Heart right ventricle (tissue), 12 donors: ENCODE data around the gene SULT1C2. TPM values are rescaled to one million over a fixed set of nuclear protein-coding genes. Genes with fewer than 3 reads are reported as not detected.

Experiments used
- polyA plus RNA-seq, 2 donors: library from polyadenylated mRNA; stranded (reverse); fragments of 200-250 nt; gene quantifications; one replicate each; pipeline ENCODE4 v1.2.3, GENCODE V29; 2013
- total RNA-seq, 10 donors: library from RNA; stranded (reverse); fragmentation: NEBNext Ultra II Directional in 3 of 10; extraction: Animal tissue kit (Norgen Biotek cat#: 25700) in 3 of 10; gene quantifications; one replicate each; pipeline versions ENCODE4 v1.2.1 to v1.2.4, GENCODE V29; 2021 to 2023
- donor health status: ischemic (EF 13 %, LVEDD 7.1; RV severe dilation, severe dysfunction).
- donor health status: healthy with polysubstance abuse.
- donor health status: DM: no; HTN: yes; CAD: no.
- donor health status: DM: no; HTN: no; CAD: no.
- donor health status: ischemic (EF 25% LVEDD 6.9; RV normal size, moderate dysfunction).
- donor health status: ischemic (EF 25% LVEDD 5.7; RV mildly dilated, moderate dysfunction).
- donor health status: healthy.
- donor health status: nonischemic (EF 11% LVEDD 7.7; RV severe dilation, severe dysfunction).
- donor health status: DM: yes; HTN: yes; CAD: no.
- donor health status: PGD.
- donor health status: ischemic (EF 29% LVEDD 5.4; RV normal size, mild dysfunction).
- donor health status: nonischemic (EF 23%, LVEDD 6.1; RV moderate dilation, normal function).

The SULT1C2 gene
- total and polyA plus RNA-seq, 12 donors = 0.19 to 2.4 (median 1.1) TPM; not detected in 2

Other genes with a start within 250 kb of the SULT1C2 start
- gene SULT1C3, start 48.9 kb upstream of the SULT1C2 start, total RNA-seq = not detected
- not detected for gene SULT1C3, start 48.9 kb upstream of the SULT1C2 start, polyA plus RNA-seq
- gene SULT1C4, start 89.1 kb downstream of the SULT1C2 start, total RNA-seq = 1 to 10 TPM; 1.6 to 5.6 (median 4.0) TPM
- 1 to 10 TPM; 1.7 to 1.9 TPM for gene SULT1C4, start 89.1 kb downstream of the SULT1C2 start, polyA plus RNA-seq
- 10 to 100 TPM; 22.2 to 31.8 (median 27.3) TPM for gene GCC2, start 160.3 kb downstream of the SULT1C2 start, total RNA-seq
- gene GCC2, start 160.3 kb downstream of the SULT1C2 start, polyA plus RNA-seq = 1 to 10 TPM; 4.1 to 9.5 TPM
- 100 to 1,000 TPM in 3 of 10 donors, 10 to 100 TPM in 7; 69.7 to 122 (median 78.9) TPM for gene LIMS1, start 245.6 kb downstream of the SULT1C2 start, total RNA-seq
- 10 to 100 TPM; 18.8 to 24.4 TPM for gene LIMS1, start 245.6 kb downstream of the SULT1C2 start, polyA plus RNA-seq